ENCODE data around the gene ATXN7L2. TPM values are rescaled to one million over a fixed set of nuclear protein-coding genes. Genes with fewer than 3 reads are reported as not detected.

Gene ATXN7L2
- total and polyA plus RNA-seq, 10 of the 15 experiments (the other 5 are each of a cell fraction or from before 2014, with no cell fraction given) = 0.27 to 7.4 (median 4.9) TPM

DNA sequence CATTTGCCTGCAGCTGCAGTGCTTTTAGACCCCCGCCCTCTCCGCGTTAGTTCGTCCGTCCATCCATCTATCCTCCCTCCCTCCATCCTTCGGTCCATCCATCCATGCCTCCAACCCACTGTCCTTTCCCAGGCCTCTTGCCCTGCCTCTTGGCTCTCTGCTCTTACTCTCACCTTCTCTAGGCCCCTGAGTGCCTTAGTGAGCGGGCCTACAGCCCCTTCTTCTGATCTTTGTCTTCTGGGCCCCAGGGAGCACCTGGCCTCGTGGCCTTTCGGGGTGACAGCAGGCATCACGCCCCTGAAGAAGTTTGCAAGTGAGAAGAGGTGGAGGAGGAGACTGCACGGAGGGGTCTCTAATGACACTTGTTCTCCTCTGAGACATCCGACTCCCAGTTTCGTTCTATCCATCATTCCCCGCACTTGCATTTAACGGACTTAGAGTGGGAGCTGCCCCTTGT lies 842 bp downstream of the ATXN7L2 start:
- TSS peak; percentile 74 for BruUV-seq (replicated peaks)
- ChIA-PET CTCF (interaction anchor here (0.5 to 5.7 kb wide), 4 partner anchors 9 to 202 kb away, joined by 3 to 91 read pairs (median 29); partner anchors contain the start of genes CYB561D1 and PSRC1), RAD21 (ENCODE audit: unreplicated experiment) (interaction anchor here (0.8 to 2.8 kb wide), 7 partner anchors 8 to 155 kb away, joined by 3 to 22 read pairs (median 4); no protein-coding TSS in a partner anchor), POLR2A (interaction anchor here (0.6 to 4.8 kb wide), 9 partner anchors 8 to 854 kb away, joined by 3 to 26 read pairs (median 6); partner anchors contain the start of genes CYB561D1, GNAI3, PSMA5 and RBM15), SMC1A (ENCODE audit: uncharacterized antibody, unreplicated experiment) (interaction anchor here (1.4 to 5.0 kb wide), 4 partner anchors 9 to 64 kb away, joined by 3 to 55 read pairs (median 5); partner anchors contain the start of genes CYB561D1 and GNAI3)
- WGBS (ENCODE audit: insufficient coverage, insufficient replicate concordance, low lambda C conversion rate, missing lambda C conversion rate) = 26% methylated on average over 15 of the region's 15 CpGs
- intact Hi-C loops (cut with micrococcal nuclease; ENCODE audit: unreplicated experiment) = no loop called here
- 0 out of 2 replicates have a peak, but pooled peaks have one; percentile 31 for TF ChIP-seq NBN (IDR thresholded peaks at IDR 0.05)
- TF ChIP-seq, protein P1, sequence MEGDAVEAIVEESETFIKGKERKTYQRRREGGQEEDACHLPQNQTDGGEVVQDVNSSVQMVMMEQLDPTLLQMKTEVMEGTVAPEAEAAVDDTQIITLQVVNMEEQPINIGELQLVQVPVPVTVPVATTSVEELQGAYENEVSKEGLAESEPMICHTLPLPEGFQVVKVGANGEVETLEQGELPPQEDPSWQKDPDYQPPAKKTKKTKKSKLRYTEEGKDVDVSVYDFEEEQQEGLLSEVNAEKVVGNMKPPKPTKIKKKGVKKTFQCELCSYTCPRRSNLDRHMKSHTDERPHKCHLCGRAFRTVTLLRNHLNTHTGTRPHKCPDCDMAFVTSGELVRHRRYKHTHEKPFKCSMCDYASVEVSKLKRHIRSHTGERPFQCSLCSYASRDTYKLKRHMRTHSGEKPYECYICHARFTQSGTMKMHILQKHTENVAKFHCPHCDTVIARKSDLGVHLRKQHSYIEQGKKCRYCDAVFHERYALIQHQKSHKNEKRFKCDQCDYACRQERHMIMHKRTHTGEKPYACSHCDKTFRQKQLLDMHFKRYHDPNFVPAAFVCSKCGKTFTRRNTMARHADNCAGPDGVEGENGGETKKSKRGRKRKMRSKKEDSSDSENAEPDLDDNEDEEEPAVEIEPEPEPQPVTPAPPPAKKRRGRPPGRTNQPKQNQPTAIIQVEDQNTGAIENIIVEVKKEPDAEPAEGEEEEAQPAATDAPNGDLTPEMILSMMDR (IDR thresholded peaks at IDR 0.05 in 2 of 3, conservative IDR thresholded peaks at IDR 0.05 in 1 of 3; ENCODE audit: control insufficient read depth in 2 of 3, extremely low read depth in 1 of 3, insufficient read depth in 1 of 3, low read depth in 3 of 3, low read length in 3 of 3) = no peak
- TF ChIP-seq, protein P2, sequence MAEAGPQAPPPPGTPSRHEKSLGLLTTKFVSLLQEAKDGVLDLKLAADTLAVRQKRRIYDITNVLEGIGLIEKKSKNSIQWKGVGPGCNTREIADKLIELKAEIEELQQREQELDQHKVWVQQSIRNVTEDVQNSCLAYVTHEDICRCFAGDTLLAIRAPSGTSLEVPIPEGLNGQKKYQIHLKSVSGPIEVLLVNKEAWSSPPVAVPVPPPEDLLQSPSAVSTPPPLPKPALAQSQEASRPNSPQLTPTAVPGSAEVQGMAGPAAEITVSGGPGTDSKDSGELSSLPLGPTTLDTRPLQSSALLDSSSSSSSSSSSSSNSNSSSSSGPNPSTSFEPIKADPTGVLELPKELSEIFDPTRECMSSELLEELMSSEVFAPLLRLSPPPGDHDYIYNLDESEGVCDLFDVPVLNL (IDR thresholded peaks at IDR 0.05; ENCODE audit: low read depth, low read length) = no peak
- TF ChIP-seq, protein P3, sequence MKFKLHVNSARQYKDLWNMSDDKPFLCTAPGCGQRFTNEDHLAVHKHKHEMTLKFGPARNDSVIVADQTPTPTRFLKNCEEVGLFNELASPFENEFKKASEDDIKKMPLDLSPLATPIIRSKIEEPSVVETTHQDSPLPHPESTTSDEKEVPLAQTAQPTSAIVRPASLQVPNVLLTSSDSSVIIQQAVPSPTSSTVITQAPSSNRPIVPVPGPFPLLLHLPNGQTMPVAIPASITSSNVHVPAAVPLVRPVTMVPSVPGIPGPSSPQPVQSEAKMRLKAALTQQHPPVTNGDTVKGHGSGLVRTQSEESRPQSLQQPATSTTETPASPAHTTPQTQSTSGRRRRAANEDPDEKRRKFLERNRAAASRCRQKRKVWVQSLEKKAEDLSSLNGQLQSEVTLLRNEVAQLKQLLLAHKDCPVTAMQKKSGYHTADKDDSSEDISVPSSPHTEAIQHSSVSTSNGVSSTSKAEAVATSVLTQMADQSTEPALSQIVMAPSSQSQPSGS (IDR thresholded peaks at IDR 0.05; ENCODE audit: low read length) = no peak
- TF ChIP-seq HDGF (IDR thresholded peaks at IDR 0.05) = peak; percentile 88; the same call in 1 of the 2 replicates
- no peak for TF ChIP-seq JUND (IDR thresholded peaks at IDR 0.05; ENCODE audit: low read depth, low read length)
- TF ChIP-seq EP300 (IDR thresholded peaks at IDR 0.05; ENCODE audit: borderline replicate concordance in 1 of 2, control insufficient read depth in 1 of 2, low read depth in 2 of 2, low read length in 2 of 2) = 0 out of 4 replicates have a peak, but pooled peaks of 1 of the 2 experiments have one; percentile 1
- peak; percentile 10; the same call in 1 of the 2 replicates for TF ChIP-seq MXI1 (IDR thresholded peaks at IDR 0.05; ENCODE audit: low read depth, low read length)
- TF ChIP-seq, protein P4, sequence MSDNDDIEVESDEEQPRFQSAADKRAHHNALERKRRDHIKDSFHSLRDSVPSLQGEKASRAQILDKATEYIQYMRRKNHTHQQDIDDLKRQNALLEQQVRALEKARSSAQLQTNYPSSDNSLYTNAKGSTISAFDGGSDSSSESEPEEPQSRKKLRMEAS (IDR thresholded peaks at IDR 0.05; ENCODE audit: low read depth, low read length) = peak; percentile 23; the same call in 1 of the 2 replicates
- in situ Hi-C loops (cut with MboI) = no loop called here
- ATAC-seq (peak; percentile 14), FAIRE-seq (no peak), DNase-seq (ENCODE audit: low read depth, low spot score) (no peak)
- Histone ChIP-seq H4K20me1 (ENCODE audit: control insufficient read depth, insufficient read depth) (no peaks in the 10 kb centered on the region), H3K4me1 (ENCODE audit: control insufficient read depth, insufficient read depth, low read length) (peaks cover 10% of the 10 kb centered on the region), H3K4me3 (peak overlapping the region; percentile 68), H3K9ac (ENCODE audit: control insufficient read depth, insufficient read depth, low read length) (peak overlapping the region; percentile 82), H3K79me2 (ENCODE audit: control insufficient read depth, insufficient read depth, low read length) (peaks cover 9% of the 10 kb centered on the region), H3K9me3 (replicated peaks; ENCODE audit: control insufficient read depth, insufficient read depth, low read length) (no peaks in the 10 kb centered on the region), H3K27ac (ENCODE audit: control insufficient read depth, insufficient read depth) (peak overlapping the region; percentile 73), H3K27me3 (replicated peaks in 1 of 2; ENCODE audit: control insufficient read depth in 2 of 2, insufficient read depth in 2 of 2, low read length in 1 of 2) (peaks cover 0 to 3% of the 10 kb centered on the region in 2 experiments; a peak in 3 of 4 replicates), H2AFZ (ENCODE audit: control insufficient read depth, low read depth, low read length) (peak overlapping the region; percentile 94), H3K4me2 (ENCODE audit: control insufficient read depth, insufficient read depth) (peak overlapping the region; percentile 98), H3K36me3 (ENCODE audit: control insufficient read depth in 2 of 2, insufficient read depth in 2 of 2, low read length in 1 of 2) (peaks cover 0 to 2% of the 10 kb centered on the region in 2 experiments)

All from GM12878 (cell line).